IPS-11a (cell line): ENCODE data around the gene CD22.

ENCODE experiments used
- H3K4me3 ChIP-seq: one replicate; pipeline ENCODE4 v1.5.1; 2013; ENCODE audit warnings: low read depth, low read length, control low read depth

The CD22 gene

DNA sequence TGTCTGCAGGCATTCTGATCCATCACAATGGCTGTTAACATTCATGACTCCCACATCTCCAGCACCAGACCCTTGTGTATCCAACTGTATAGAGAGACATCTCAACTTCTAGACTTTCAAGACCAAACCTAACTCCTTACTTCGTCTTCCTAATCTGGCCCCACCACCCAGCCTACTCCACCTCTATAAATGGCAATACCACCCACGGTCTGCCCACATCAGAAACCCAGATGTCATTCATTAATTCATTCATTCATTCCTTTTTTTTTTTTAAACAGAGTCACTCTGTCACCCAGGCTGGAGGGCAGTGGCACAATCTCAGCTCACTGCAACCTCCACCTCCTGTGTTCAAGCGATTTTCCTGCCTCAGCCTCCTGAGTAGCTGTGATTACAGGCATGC is 52.3 kb downstream of the CD22 start:
- H3K4me3 ChIP-seq: no peak overlapping the region

- H3K4me3 ChIP-seq: no peak overlapping the region
Measured at GRCh38 chr19:35381926-35382325, 52.9 kb downstream of the CD22 start.

DNA sequence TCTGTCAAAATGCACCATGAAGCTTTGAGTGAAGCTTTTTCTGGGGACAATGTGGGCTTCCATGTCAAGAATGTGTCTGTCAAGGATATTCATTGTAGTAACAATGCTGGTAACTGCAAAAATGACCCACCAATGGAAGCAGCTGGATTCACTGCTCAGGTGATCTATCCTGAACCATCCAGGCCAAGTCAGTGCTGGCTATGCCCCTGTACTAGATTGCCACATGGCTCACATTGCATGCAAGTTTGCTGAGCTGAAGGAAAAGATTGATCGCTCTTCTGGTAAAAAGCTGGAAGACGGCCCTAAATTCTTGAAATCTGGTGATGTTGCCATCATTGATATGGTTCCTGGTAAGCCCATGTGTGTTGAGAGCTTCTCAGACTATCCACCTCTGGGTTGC is 54.5 kb downstream of the CD22 start:
- no peak overlapping the region for H3K4me3 ChIP-seq

GRCh38 chr19:35388277-35389054 is 59.5 kb downstream of the CD22 start:
- H3K4me3 ChIP-seq: no peak overlapping the region

GRCh38 chr19:35389192-35389861 is 60.3 kb downstream of the CD22 start:
- H3K4me3 ChIP-seq: no peak overlapping the region

DNA sequence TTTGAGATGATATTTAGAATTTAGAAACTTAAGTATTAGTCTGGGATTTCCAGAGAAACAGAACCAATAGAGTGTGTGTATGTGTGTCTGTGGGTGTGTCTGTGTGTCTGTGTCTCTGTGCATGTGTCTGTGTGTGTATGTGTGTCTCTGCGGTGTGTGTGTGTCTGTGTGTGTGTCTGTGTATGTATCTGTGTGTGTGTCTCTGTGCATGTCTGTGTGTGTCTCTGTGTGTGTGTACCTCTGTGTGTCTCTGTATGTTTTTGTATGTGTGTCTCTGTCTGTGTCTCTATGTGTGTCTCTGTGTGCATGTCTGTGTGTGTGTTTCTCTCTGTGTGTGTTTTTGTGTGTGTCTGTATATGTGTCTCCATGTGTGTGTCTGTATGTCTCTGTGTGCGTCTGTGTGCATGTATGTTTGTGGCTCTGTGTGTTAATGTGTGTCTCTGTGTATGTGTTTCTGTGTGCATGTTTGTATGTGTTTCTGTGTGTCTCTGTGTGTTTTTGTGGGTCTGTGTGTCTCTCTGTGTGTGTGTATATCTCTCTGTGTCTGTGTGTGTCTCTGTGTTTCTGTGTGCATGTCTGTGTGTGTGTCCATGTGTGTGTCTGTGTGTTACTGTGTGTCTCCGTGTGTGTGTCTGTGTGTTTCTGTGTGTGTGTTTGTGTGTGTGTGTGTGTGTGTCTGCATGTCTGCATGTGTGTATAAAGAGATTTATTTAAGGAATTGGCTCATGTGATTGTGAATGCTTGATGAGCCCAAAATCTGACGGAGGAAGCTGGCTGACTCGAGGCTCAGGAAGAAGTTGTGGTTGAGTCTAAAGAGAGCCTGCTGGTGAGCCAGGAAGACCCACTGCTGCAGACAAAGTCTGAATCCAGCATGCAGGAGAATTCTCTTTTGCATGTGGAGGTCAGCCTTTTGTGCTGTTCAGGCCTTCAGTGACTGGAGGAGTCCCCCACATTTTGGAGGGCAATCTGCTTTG is 64.0 kb downstream of the CD22 start:
- H3K4me3 ChIP-seq: no peak overlapping the region

DNA sequence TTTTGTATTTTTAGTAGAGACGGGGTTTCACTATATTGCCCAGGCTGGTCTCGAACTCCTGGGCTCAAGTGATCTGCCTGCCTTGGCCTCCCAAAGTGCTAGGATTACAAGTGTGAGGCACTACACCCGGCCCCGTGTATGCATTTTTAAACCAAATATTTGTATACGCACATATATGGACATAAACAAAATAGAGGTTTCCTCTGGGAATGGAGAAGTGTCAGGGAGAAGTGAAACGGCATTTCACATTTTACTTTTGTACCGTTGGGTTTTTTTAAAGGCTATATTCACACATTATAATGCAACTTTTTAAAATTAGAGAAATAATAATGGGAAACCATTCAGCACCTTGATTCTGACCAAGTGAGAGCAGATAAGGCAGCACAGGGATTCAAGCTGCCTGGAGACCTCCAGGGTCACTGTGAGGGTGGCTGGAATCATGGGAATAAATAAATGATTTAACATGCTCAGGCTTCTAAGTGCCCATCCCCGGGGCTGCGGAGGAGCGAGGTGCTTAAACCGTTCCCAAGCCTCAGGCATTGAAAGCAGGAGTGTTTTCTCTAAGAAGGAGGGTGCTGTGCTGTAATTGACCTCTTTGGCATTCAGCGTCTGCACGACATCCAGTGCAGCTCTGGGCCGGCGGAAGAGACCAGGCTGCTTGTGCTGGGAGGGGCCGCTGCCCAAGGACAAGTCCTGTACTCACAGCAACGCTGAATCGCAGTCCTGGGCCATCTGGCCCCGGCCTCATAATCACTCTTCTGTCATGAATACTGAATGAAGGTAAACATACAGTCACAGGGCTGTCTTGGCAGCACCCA is 66.6 kb downstream of the CD22 start:
- no peak overlapping the region for H3K4me3 ChIP-seq

- H3K4me3 ChIP-seq: no peak overlapping the region
Measured at GRCh38 chr19:35396240-35396885, 67.4 kb downstream of the CD22 start.
